PFSK-1 (cell line): ENCODE measurements around the gene PPM1B.

Source experiments
- FOXP2 ChIP-seq: optimal IDR thresholded peaks from 2 replicates; pipeline ENCODE3; 2011; ENCODE audit warnings: borderline replicate concordance, control low read depth, inconsistent platforms; ENCODE audit not compliant: insufficient read depth; ENCODE audit errors: extremely low read length, extremely low read depth
- POLR2AphosphoS5 ChIP-seq: IDR thresholded peaks from 2 replicates; pipeline ENCODE4 v1.6.1; 2012; ENCODE audit warnings: low read depth, mild to moderate bottlenecking, control low read depth, low read length, moderate library complexity
- SIN3A ChIP-seq: IDR thresholded peaks from 2 replicates; pipeline ENCODE4 v1.6.1; 2012; ENCODE audit warnings: mild to moderate bottlenecking, low read length, moderate library complexity, borderline replicate concordance; ENCODE audit not compliant: insufficient read depth
- TAF1 ChIP-seq: IDR thresholded peaks from 2 replicates; pipeline ENCODE4 v1.6.1; 2012; ENCODE audit warnings: low read length, control low read depth, borderline replicate concordance; ENCODE audit not compliant: insufficient read depth
- TF ChIP-seq, protein P1 (sequence below), 2 experiments: IDR thresholded peaks; 2 replicates each; pipeline versions ENCODE4 v1.6.1 to v1.8.0; 2011 to 2012; ENCODE audit warnings: low read depth in 2 of 2, low read length in 2 of 2, control low read depth in 1 of 2, inconsistent platforms in 1 of 2, mild to moderate bottlenecking in 1 of 2, moderate library complexity in 1 of 2; ENCODE audit not compliant: insufficient read depth in 1 of 2

The PPM1B gene

DNA sequence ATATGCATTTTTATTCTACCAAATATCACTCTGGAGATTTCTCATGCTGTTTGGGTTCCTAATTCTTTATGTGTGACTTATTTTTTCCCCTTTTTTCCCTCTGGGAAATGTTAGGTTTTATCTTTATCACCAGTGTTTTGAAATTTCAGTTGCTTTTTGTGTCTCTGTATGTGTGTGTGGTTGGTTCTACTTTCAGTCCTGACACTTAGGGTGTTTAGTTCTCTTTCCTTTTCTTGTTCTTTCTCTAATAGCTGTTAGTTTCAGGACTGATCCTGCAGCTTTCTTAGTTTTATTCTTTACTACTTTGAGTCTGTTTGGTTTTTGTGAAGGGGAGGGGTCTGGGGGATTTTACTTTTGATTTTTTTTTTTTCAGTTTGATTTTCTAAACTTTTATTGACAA, 23.1 kb downstream of the PPM1B start:
- TF ChIP-seq, protein P1, sequence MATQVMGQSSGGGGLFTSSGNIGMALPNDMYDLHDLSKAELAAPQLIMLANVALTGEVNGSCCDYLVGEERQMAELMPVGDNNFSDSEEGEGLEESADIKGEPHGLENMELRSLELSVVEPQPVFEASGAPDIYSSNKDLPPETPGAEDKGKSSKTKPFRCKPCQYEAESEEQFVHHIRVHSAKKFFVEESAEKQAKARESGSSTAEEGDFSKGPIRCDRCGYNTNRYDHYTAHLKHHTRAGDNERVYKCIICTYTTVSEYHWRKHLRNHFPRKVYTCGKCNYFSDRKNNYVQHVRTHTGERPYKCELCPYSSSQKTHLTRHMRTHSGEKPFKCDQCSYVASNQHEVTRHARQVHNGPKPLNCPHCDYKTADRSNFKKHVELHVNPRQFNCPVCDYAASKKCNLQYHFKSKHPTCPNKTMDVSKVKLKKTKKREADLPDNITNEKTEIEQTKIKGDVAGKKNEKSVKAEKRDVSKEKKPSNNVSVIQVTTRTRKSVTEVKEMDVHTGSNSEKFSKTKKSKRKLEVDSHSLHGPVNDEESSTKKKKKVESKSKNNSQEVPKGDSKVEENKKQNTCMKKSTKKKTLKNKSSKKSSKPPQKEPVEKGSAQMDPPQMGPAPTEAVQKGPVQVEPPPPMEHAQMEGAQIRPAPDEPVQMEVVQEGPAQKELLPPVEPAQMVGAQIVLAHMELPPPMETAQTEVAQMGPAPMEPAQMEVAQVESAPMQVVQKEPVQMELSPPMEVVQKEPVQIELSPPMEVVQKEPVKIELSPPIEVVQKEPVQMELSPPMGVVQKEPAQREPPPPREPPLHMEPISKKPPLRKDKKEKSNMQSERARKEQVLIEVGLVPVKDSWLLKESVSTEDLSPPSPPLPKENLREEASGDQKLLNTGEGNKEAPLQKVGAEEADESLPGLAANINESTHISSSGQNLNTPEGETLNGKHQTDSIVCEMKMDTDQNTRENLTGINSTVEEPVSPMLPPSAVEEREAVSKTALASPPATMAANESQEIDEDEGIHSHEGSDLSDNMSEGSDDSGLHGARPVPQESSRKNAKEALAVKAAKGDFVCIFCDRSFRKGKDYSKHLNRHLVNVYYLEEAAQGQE (IDR thresholded peaks at IDR 0.05; ENCODE audit: insufficient read depth in 1 of 2, low read depth in 2 of 2, low read length in 2 of 2) = no peak
- TF ChIP-seq TAF1 = no peak
- no peak for TF ChIP-seq FOXP2
- no peak for TF ChIP-seq POLR2AphosphoS5
- no peak for TF ChIP-seq SIN3A

DNA sequence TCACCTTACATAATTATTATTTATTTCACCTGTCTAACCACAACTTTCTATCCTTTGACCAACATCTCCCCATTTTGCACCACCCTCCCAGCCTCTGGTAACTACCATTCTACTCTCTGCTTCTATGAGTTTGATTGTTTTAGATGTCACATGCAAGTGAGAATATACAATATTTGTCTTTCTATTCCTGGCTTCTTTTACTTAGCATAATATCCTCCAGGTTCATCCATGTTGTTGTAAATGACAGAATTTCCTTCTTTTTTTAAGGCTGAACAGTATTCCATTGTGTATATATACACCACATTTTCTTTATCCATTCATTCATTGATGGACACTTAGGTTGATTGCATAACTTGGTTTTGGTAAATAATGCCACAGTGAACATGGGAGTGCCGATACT, 24.0 kb downstream of the PPM1B start:
- TF ChIP-seq, protein P1 (IDR thresholded peaks at IDR 0.05; ENCODE audit: insufficient read depth in 1 of 2, low read depth in 2 of 2, low read length in 2 of 2) = no peak
- TF ChIP-seq TAF1 (no peak), SIN3A (no peak), POLR2AphosphoS5 (no peak)

DNA sequence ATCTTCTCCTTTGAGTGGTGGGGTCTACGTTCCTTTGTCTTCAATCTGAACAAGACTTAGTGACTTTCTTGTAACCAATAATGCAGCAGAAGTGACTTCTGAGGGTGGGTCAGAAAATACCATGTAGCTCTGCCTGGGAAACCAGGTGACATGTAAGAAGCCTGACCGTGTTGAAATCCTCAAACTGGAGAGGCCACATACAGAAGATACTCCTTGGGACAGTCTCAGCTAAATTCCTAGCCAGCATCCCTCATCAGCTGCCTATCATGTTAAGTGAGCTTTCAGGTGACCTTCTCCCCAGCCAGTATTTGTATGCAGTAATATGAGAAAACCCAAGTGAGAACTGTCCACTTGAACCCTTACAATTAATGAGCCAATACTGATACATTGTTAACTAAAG, 27.0 kb downstream of the PPM1B start:
- TF ChIP-seq TAF1 = no peak

DNA sequence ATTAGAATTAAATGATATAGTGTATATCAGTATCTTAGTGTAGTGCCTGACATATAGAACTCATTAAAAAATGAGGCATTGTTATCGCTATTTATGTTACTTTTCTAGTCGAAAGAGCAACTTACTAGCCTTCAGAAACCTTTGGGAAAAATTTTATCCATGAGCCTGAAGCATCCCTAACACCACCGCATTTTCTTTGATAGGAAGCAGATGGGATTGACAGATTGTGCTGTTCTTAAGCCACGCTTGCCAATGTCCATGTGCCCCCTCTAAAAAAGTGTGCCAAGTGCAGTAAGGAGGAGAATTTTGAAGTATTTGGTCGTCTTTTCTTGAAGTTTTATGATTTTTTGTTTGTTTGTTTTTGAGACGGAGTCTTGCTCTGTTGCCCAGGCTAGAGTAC, 29.1 kb downstream of the PPM1B start:
- TF ChIP-seq POLR2AphosphoS5 = no peak
- TF ChIP-seq, protein P1 (IDR thresholded peaks at IDR 0.05; ENCODE audit: insufficient read depth in 1 of 2, low read depth in 2 of 2, low read length in 2 of 2) = no peak
- no peak for TF ChIP-seq SIN3A
- no peak for TF ChIP-seq TAF1
- no peak for TF ChIP-seq FOXP2

DNA sequence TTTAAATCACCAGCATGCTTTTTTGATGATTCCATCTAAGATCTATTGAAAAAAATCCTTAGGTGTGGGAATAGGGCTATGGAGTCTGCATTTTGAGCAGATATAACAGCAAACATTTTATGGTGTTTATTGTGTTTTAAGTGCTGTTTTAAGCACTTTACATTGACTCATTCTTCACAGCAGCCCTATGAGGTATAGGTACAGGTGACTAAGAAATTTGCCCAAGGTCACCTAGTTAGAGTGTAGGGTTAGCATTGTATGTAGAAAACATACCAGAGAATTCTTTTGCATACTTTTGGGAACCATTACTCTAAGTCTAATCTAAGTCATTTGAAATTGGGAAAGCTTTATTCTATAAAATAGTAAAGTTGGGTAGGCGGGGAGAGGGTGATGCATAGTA, 31.3 kb downstream of the PPM1B start:
- TF ChIP-seq TAF1 = no peak
- TF ChIP-seq, protein P1 (IDR thresholded peaks at IDR 0.05; ENCODE audit: insufficient read depth in 1 of 2, low read depth in 2 of 2, low read length in 2 of 2) = no peak
- TF ChIP-seq SIN3A = no peak
- TF ChIP-seq POLR2AphosphoS5 = no peak
- no peak for TF ChIP-seq FOXP2

DNA sequence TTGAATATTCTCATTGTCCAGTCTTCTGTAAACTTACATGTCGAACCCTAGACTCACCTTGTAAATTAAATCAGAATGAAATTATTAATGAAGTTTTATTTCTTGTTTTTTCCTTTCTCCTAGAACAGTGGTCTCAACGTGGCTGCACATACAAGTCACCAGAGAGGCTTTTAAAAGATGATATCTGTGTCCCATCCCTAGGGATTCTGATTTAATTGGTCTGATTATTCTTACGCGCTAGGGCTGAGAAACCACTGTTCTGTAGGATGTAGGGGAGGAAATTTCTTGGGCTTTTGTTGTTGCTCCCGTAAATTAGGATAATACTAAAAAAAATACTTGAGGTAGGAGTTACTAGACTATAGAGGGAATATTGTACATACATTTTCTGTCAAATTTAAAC, 32.1 kb downstream of the PPM1B start:
- TF ChIP-seq SIN3A (no peak), FOXP2 (no peak), POLR2AphosphoS5 (no peak), TAF1 (no peak)
- TF ChIP-seq, protein P1 (IDR thresholded peaks at IDR 0.05; ENCODE audit: insufficient read depth in 1 of 2, low read depth in 2 of 2, low read length in 2 of 2) = no peak
